NB4 (cell line): ENCODE data around the gene PYROXD2.

ENCODE experiments used
- CTCF ChIP-seq: IDR thresholded peaks from one replicate; pipeline ENCODE4 v1.5.1; 2012; ENCODE audit warnings: low read depth, low read length
- MAX ChIP-seq: IDR thresholded peaks from 2 replicates; pipeline ENCODE4 v1.6.1; 2011; ENCODE audit warnings: low read depth, low read length
- MYC ChIP-seq: IDR thresholded peaks from 2 replicates; pipeline ENCODE4 v1.6.1; 2011; ENCODE audit warnings: low read depth, low read length
- POLR2A ChIP-seq: IDR thresholded peaks from 2 replicates; pipeline ENCODE4 v1.6.1; 2011; ENCODE audit warnings: mild to moderate bottlenecking; ENCODE audit not compliant: insufficient read length; ENCODE audit errors: extremely low read depth

GRCh38 chr10:98357194-98357822, 57.7 kb downstream of the PYROXD2 start:
- no peak for TF ChIP-seq CTCF
- TF ChIP-seq MYC: no peak
- TF ChIP-seq POLR2A: no peak
- TF ChIP-seq MAX: no peak
